Measurements from ENCODE around the gene RERE.

RERE gene

DNA sequence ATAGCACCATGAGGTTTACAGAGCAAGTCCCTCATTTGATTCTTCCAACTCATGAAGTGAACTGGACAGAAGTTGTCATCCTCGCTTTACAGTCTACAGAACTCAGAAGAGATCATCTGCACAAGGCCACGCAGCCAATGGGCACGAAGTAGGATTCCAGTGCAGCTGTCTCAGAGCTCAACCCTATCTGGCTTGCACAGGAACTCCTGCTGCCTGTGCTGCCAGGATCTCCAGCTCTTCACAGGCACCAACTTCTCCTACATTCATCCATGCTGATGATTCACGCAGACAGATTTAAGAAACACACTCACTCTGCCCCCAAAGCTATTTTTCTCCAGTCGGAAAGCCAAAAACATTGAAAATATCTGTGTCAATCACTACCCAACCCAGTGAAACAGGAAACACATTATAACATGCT, 157.0 kb downstream of the RERE start:
- no peak overlapping the region for H3K27ac ChIP-seq

DNA sequence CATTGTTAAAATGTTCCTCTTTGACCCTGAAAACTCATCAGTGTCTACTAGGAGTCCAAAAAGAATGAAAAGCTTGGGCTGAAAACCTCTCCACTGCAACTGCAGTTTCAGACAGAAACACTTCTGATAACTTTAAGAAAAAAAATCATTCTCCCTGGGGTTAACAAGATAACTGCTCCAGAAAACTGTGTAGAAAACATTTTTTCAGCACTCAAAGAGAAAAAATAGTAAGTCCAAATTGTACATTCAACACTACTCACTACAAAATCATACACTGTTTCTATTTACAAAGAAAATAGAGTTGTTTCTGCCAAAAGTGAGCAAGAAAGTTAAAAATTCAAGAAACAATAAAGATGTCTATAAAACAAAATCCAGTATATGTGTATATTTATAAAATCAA, 157.8 kb downstream of the RERE start:
- TF ChIP-seq ZFX (IDR thresholded peaks at IDR 0.05), result no peak
- TF ChIP-seq, protein P1, sequence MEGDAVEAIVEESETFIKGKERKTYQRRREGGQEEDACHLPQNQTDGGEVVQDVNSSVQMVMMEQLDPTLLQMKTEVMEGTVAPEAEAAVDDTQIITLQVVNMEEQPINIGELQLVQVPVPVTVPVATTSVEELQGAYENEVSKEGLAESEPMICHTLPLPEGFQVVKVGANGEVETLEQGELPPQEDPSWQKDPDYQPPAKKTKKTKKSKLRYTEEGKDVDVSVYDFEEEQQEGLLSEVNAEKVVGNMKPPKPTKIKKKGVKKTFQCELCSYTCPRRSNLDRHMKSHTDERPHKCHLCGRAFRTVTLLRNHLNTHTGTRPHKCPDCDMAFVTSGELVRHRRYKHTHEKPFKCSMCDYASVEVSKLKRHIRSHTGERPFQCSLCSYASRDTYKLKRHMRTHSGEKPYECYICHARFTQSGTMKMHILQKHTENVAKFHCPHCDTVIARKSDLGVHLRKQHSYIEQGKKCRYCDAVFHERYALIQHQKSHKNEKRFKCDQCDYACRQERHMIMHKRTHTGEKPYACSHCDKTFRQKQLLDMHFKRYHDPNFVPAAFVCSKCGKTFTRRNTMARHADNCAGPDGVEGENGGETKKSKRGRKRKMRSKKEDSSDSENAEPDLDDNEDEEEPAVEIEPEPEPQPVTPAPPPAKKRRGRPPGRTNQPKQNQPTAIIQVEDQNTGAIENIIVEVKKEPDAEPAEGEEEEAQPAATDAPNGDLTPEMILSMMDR (conservative IDR thresholded peaks at IDR 0.05), result no peak
- H3K27ac ChIP-seq, result no peak overlapping the region

More for the DNA sequence above, 157.0 kb downstream of the RERE start:
- TF ChIP-seq, protein P1 (conservative IDR thresholded peaks at IDR 0.05), result no peak
- TF ChIP-seq ZFX (IDR thresholded peaks at IDR 0.05), result no peak

DNA sequence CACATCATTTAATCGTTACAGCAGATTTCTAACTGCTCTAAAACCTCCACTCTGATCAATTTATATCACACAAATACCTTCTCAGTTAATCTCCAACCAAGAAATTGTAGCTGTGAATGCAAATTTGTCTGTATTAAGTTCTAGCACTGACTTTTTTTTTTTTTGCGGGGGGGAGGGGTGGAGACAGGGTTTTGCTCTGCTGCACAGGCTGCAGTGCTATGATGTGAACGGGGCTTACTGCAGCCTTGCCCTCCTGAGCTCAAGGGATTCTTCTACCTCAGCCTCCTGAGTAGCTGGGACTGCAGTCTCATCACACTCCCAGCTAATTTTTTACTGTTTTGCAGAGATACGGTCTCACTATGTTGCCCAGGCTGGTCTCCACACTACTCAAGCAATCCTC, 163.6 kb downstream of the RERE start:
- no peak for TF ChIP-seq ZFX (IDR thresholded peaks at IDR 0.05)
- TF ChIP-seq, protein P1 (conservative IDR thresholded peaks at IDR 0.05), result no peak
- no peak overlapping the region for H3K27ac ChIP-seq

DNA sequence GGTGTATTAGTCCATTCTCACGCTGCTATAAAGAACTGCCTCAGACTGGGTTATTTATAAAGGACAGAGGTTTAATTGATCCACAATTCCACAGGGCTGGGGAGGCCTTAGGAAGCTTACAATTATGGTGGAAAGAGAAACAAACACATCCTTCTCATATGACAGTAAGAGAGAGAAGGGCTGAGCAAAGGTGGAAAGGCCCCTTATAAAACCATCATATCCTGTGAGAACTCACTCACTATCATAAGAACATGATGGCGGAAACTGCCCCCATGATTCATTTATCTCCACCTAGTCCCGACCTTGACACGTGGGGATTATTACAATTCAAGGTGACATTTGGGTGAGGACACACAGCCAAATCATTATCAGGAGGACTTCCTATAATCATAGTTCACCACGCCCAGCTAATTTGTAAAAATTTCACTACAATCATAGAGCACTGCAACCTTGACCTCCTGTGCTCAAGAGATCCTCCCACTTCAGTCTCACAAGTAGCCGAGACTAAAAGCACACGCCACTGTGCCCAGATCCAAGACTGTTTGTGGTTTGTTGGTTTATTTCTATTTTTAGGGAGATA, 164.9 kb downstream of the RERE start:
- no peak overlapping the region for H3K27ac ChIP-seq
- TF ChIP-seq, protein P1 (conservative IDR thresholded peaks at IDR 0.05), result no peak
- TF ChIP-seq ZFX (IDR thresholded peaks at IDR 0.05), result no peak

DNA sequence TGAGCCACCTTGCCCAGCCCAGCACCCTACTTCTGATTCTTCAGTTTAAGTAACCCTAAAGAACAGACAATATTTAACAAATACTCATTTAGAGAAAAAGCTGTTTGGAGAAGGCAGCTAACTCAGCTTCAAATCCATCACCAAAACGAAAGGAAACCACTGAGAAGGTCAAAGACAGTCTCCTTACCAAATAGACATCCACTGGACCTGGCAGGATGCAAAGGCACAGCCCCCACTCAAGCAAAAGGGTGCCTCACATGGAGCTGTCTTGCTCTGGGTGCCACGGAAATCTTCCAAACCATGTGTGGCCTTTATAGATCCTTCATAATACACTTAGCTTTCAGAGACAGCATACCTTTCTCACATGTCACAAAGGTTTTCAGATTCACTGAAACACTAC, 165.5 kb downstream of the RERE start:
- TF ChIP-seq, protein P1 (conservative IDR thresholded peaks at IDR 0.05), result no peak
- TF ChIP-seq ZFX (IDR thresholded peaks at IDR 0.05), result no peak
- H3K27ac ChIP-seq, result no peak overlapping the region

DNA sequence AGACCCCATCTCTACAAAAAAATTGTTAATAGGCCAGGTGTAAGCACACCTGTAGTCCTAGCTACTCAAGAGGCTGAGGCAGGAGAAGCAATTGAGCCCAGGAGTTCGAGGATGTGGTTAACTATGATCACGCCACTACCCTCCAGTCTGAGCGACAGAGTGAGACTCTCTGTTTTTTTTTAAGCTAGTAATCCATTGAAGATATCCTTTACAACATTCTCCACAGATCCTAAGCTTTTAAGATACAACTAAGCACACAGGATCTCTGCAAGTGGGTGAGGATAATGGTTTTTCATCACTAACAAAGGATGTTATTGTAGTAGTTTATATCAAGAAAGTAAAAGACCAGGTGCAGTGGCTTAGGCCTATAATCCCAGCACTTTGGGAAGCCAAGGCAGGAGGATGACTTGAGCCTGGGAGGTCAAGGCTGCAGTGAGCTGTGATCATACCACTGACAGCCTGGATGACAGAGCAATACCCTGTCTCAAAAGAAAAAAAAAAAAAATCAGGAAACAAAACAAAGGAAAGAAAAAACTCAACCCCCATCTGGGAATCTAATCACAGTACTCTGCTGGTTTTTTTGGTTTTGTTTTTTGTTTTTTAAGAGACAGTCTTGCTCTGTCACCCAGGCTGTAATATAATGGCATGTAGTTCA, 166.1 kb downstream of the RERE start:
- TF ChIP-seq, protein P1 (conservative IDR thresholded peaks at IDR 0.05), result no peak
- no peak for TF ChIP-seq ZFX (IDR thresholded peaks at IDR 0.05)
- H3K27ac ChIP-seq, result no peak overlapping the region

DNA sequence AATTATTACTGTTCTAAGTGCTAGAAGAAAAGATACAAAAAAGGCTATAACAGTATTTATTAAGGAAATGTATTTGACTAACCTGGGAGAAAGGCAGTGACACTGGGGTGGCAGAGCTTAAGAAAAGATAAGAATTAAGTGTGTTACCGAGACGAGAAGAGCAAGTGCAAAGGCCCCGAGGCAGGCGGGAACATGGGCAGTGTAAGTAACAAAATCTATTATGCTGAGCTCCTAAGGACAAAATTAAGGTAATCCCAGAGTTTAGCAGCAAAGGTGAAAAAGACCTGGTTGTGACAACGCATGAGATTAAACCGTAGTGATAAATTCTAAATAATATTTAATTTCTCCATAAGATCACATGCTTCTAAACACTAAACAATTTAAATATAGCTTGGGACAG, 167.6 kb downstream of the RERE start:
- TF ChIP-seq ZFX (IDR thresholded peaks at IDR 0.05), result no peak
- TF ChIP-seq, protein P1 (conservative IDR thresholded peaks at IDR 0.05), result no peak
- H3K27ac ChIP-seq, result no peak overlapping the region

Measured in C4-2B (cell line).